ENCODE measurements around the gene HSP90AB1. TPM values are rescaled to one million over a fixed set of nuclear protein-coding genes. Genes with fewer than 3 reads are reported as not detected.

The HSP90AB1 gene
- total and polyA plus RNA-seq, 9 of the 15 experiments (the other 6 are each of a cell fraction or from before 2014, with no cell fraction given) = 1,780 to 3,358 (median 2,262) TPM

DNA sequence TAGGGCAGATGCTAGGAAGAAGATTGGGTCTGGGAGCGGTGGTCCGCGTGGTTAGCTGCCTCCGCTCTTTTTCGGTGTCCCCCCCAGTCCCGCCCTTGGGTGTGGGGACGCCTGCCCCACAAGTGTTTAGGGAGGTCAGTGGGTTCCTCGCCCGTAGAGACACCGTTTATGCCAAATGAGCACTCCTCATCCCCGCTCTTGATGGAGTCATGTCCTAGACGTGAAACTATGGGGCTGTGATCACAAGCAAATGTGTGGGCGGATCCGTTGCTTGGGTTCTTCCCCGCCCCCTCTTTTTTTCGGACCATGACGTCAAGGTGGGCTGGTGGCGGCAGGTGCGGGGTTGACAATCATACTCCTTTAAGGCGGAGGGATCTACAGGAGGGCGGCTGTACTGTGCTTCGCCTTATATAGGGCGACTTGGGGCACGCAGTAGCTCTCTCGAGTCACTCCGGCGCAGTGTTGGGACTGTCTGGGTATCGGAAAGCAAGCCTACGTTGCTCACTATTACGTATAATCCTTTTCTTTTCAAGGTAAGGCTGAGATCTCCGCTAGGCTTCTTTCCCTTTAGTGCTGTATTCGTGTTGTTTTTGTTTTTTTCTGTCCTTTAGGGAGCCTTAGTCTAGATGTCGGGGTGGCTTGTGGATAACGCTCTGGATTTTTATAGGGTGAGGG, at the start of gene HSP90AB1 (continued):
- TF ChIP-seq HDAC1 (IDR thresholded peaks at IDR 0.05) (no peak; a peak in 1 of 4 replicates), NFE2L1 (tag; IDR thresholded peaks at IDR 0.05; ENCODE audit: borderline replicate concordance, low read depth) (no peak), SMARCE1 (IDR thresholded peaks at IDR 0.05) (no peak), ZNF175 (CRISPR knock-in tag; IDR thresholded peaks at IDR 0.05; ENCODE audit: low read depth) (no peak), ZNF695 (CRISPR knock-in tag; IDR thresholded peaks at IDR 0.05) (no peak), ZNF232 (CRISPR knock-in tag; IDR thresholded peaks at IDR 0.05) (peak; percentile 82; the same call in 1 of the 2 replicates), RB1 (IDR thresholded peaks at IDR 0.05; ENCODE audit: low read depth) (peak; percentile 82), KAT8 (IDR thresholded peaks at IDR 0.05; ENCODE audit: low read depth) (no peak), EWSR1 (IDR thresholded peaks at IDR 0.05; ENCODE audit: borderline replicate concordance, low read depth, partially characterized antibody) (no peak), PYGO2 (tag; IDR thresholded peaks at IDR 0.05) (peak; percentile 17; the same call in 1 of the 2 replicates), STAT5A (IDR thresholded peaks at IDR 0.05; ENCODE audit: borderline replicate concordance, low read length) (peak; percentile 73; the same call in 1 of the 2 replicates), ZZZ3 (IDR thresholded peaks at IDR 0.05) (peak; percentile 77; the same call in 1 of the 2 replicates), ZNF143 (CRISPR knock-in tag; IDR thresholded peaks at IDR 0.05) (peak; percentile 37; the same call in 1 of the 2 replicates)
- TF ChIP-seq, protein P1, sequence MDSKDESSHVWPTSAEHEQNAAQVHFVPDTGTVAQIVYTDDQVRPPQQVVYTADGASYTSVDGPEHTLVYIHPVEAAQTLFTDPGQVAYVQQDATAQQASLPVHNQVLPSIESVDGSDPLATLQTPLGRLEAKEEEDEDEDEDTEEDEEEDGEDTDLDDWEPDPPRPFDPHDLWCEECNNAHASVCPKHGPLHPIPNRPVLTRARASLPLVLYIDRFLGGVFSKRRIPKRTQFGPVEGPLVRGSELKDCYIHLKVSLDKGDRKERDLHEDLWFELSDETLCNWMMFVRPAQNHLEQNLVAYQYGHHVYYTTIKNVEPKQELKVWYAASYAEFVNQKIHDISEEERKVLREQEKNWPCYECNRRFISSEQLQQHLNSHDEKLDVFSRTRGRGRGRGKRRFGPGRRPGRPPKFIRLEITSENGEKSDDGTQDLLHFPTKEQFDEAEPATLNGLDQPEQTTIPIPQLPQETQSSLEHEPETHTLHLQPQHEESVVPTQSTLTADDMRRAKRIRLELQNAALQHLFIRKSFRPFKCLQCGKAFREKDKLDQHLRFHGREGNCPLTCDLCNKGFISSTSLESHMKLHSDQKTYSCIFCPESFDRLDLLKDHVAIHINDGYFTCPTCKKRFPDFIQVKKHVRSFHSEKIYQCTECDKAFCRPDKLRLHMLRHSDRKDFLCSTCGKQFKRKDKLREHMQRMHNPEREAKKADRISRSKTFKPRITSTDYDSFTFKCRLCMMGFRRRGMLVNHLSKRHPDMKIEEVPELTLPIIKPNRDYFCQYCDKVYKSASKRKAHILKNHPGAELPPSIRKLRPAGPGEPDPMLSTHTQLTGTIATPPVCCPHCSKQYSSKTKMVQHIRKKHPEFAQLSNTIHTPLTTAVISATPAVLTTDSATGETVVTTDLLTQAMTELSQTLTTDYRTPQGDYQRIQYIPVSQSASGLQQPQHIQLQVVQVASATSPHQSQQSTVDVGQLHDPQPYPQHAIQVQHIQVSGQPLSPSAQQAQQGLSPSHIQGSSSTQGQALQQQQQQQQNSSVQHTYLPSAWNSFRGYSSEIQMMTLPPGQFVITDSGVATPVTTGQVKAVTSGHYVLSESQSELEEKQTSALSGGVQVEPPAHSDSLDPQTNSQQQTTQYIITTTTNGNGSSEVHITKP (IDR thresholded peaks at IDR 0.05; ENCODE audit: partially characterized antibody) = no peak
- TF ChIP-seq, protein P2, sequence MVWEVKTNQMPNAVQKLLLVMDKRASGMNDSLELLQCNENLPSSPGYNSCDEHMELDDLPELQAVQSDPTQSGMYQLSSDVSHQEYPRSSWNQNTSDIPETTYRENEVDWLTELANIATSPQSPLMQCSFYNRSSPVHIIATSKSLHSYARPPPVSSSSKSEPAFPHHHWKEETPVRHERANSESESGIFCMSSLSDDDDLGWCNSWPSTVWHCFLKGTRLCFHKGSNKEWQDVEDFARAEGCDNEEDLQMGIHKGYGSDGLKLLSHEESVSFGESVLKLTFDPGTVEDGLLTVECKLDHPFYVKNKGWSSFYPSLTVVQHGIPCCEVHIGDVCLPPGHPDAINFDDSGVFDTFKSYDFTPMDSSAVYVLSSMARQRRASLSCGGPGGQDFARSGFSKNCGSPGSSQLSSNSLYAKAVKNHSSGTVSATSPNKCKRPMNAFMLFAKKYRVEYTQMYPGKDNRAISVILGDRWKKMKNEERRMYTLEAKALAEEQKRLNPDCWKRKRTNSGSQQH (CRISPR knock-in tag; IDR thresholded peaks at IDR 0.05) = peak; percentile 96
- TF ChIP-seq, protein P3, sequence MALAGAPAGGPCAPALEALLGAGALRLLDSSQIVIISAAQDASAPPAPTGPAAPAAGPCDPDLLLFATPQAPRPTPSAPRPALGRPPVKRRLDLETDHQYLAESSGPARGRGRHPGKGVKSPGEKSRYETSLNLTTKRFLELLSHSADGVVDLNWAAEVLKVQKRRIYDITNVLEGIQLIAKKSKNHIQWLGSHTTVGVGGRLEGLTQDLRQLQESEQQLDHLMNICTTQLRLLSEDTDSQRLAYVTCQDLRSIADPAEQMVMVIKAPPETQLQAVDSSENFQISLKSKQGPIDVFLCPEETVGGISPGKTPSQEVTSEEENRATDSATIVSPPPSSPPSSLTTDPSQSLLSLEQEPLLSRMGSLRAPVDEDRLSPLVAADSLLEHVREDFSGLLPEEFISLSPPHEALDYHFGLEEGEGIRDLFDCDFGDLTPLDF (CRISPR knock-in tag; IDR thresholded peaks at IDR 0.05) = peak; percentile 90
- TF ChIP-seq, protein P4, sequence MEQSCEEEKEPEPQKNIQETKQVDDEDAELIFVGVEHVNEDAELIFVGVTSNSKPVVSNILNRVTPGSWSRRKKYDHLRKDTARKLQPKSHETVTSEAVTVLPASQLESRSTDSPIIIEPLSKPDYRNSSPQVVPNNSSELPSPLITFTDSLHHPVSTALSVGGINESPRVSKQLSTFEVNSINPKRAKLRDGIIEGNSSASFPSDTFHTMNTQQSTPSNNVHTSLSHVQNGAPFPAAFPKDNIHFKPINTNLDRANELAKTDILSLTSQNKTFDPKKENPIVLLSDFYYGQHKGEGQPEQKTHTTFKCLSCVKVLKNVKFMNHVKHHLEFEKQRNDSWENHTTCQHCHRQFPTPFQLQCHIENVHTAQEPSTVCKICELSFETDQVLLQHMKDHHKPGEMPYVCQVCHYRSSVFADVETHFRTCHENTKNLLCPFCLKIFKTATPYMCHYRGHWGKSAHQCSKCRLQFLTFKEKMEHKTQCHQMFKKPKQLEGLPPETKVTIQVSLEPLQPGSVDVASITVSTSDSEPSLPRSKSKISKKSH (CRISPR knock-in tag; IDR thresholded peaks at IDR 0.05) = no peak
- TF ChIP-seq, protein P5, sequence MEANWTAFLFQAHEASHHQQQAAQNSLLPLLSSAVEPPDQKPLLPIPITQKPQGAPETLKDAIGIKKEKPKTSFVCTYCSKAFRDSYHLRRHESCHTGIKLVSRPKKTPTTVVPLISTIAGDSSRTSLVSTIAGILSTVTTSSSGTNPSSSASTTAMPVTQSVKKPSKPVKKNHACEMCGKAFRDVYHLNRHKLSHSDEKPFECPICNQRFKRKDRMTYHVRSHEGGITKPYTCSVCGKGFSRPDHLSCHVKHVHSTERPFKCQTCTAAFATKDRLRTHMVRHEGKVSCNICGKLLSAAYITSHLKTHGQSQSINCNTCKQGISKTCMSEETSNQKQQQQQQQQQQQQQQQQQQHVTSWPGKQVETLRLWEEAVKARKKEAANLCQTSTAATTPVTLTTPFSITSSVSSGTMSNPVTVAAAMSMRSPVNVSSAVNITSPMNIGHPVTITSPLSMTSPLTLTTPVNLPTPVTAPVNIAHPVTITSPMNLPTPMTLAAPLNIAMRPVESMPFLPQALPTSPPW (CRISPR knock-in tag; IDR thresholded peaks at IDR 0.05) = no peak

Data from K562 (cell line).